Measurements from ENCODE around the gene TMEM167A. TPM values are rescaled to one million over a fixed set of nuclear protein-coding genes. Genes with fewer than 3 reads are reported as not detected.

The TMEM167A gene
- total RNA-seq, 1 experiment from 2014 or later, result 76.5 TPM

- DNase-seq, result no peak
- H3K4me3 ChIP-seq (ENCODE audit: insufficient read depth, low read depth, low read length), result no peak overlapping the region
- H3K36me3 ChIP-seq (replicated peaks; ENCODE audit: control insufficient read depth, insufficient read depth, low read length), result no peaks in the 10 kb centered on the region
- H3K27me3 ChIP-seq (ENCODE audit: control insufficient read depth, insufficient read depth, low read length), result no peaks in the 10 kb centered on the region
These were observed 73.4 kb downstream of the TMEM167A start for GRCh38 chr5:83003791-83004190.

Other genes with a start within 250 kb of the TMEM167A start
- gene XRCC4, start 153 bp upstream of the TMEM167A start, total RNA-seq (2014; rRNA removed; shearing (Covaris generic)), result 12.2 and 19.3 TPM in 2 replicates

Measured in H7 (cell line).